HepG2 (cell line): ENCODE measurements around the gene ATP7B. TPM values are rescaled to one million over a fixed set of nuclear protein-coding genes. Genes with fewer than 3 reads are reported as not detected.

ENCODE experiments used
- ATAC-seq: fragments of 200-7000 bp; cut with Tn5 transposase; 3 replicates; pipeline ENCODE4 v1.9.1; 2020; ENCODE audit warnings: mild to moderate bottlenecking, moderate library complexity
- BruUV-seq: library from RNA; stranded (reverse); fragments of 400-500 nt; replicated peaks from 2 replicates; lab custom pipeline; 2021; lab: Mats Ljungman, UMichigan
- CTCF ChIA-PET: fragments of 300-600 bp; formaldehyde crosslinking; extraction: SDS; loops from one replicate; lab custom pipeline; 2021; ENCODE audit warnings: low total read pairs, inconsistent platforms, low intra/inter-chr PET ratio; lab: Yijun Ruan, JAX
- POLR2A ChIA-PET: fragments of 350-600 bp; sonication (Branson Sonifier 250); formaldehyde crosslinking; loops from one replicate; lab custom pipeline; 2020; ENCODE audit warnings: antibody characterized with exemption, inconsistent platforms; lab: Yijun Ruan, JAX
- DNase-seq: peaks from one replicate; pipeline ENCODE4 v3.0.0-alpha.2; 2015; ENCODE audit warnings: low spot score
- FAIRE-seq: peaks from 3 replicates; lab custom pipeline; 2011; peaks lifted over from hg19 to GRCh38; lab: Jason Lieb, UNC
- H2AFZ ChIP-seq: one replicate; pipeline ENCODE4 v1.6.1; 2011; ENCODE audit warnings: low read length, inconsistent platforms
- H3K27ac ChIP-seq: fragments of 300-600 bp; 3 replicates; pipeline ENCODE4 v1.8.0; 2011; ENCODE audit warnings: mixed run types, mild to moderate bottlenecking, mixed read lengths, low read length, inconsistent platforms; ENCODE audit not compliant: insufficient read depth; ENCODE audit errors: extremely low read length
- H3K27me3 ChIP-seq, 2 experiments: fragments of 200-600 bp in 1 of 2; 2 replicates in 1 of 2; 3 replicates in 1 of 2; pipeline versions ENCODE4 v1.6.0 to v1.8.0; 2011; ENCODE audit warnings: low read length in 2 of 2, mild to moderate bottlenecking in 2 of 2, moderate library complexity in 2 of 2, inconsistent platforms in 1 of 2; ENCODE audit not compliant: insufficient read depth in 2 of 2, control insufficient read depth in 1 of 2
- H3K36me3 ChIP-seq, 2 experiments: fragments of 200-600 bp in 1 of 2; replicated peaks in 1 of 2; 2 replicates in 1 of 2; 3 replicates in 1 of 2; pipeline versions ENCODE4 v1.5.1 to v1.8.0; 2011; ENCODE audit warnings: low read length in 2 of 2, inconsistent platforms in 1 of 2; ENCODE audit not compliant: insufficient read depth in 2 of 2, control insufficient read depth in 1 of 2
- H3K4me1 ChIP-seq: 2 replicates; pipeline ENCODE4 v1.5.1; 2012; ENCODE audit warnings: low read length, inconsistent platforms; ENCODE audit not compliant: insufficient read depth
- H3K4me2 ChIP-seq: 2 replicates; pipeline ENCODE4 v1.6.0; 2011; ENCODE audit warnings: low read depth, low read length, inconsistent platforms
- H3K4me3 ChIP-seq, 3 experiments: fragments of 200-600 bp in 1 of 3; sonication (generic), shearing (Covaris generic) in 1 of 3; replicated peaks in 1 of 3; 2 replicates each; pipeline ENCODE4 v1.5.1; 2011 to 2016; ENCODE audit warnings: low read length in 3 of 3, inconsistent platforms in 2 of 3, low read depth in 2 of 3, mild to moderate bottlenecking in 2 of 3, control low read depth in 1 of 3, mixed read lengths in 1 of 3; ENCODE audit not compliant: insufficient read depth in 1 of 3
- H3K79me2 ChIP-seq: one replicate; pipeline ENCODE4 v1.6.1; 2011; ENCODE audit warnings: low read length, inconsistent platforms; ENCODE audit not compliant: insufficient read depth
- H3K9ac ChIP-seq: 2 replicates; pipeline ENCODE4 v1.6.0; 2011; ENCODE audit warnings: mild to moderate bottlenecking, low read depth, low read length, inconsistent platforms; ENCODE audit not compliant: insufficient read depth
- H3K9me3 ChIP-seq: 2 replicates; pipeline ENCODE4 v1.5.1; 2012; ENCODE audit warnings: mild to moderate bottlenecking, low read length
- H4K20me1 ChIP-seq: 2 replicates; pipeline ENCODE4 v1.6.0; 2011; ENCODE audit warnings: inconsistent platforms, mild to moderate bottlenecking, low read length, moderate library complexity; ENCODE audit not compliant: insufficient read depth
- ETV6 ChIP-seq: sonication (generic); formaldehyde crosslinking; conservative IDR thresholded peaks from 2 replicates; pipeline ENCODE4 v1.4.0; 2020; ENCODE audit warnings: missing genetic modification reagents
- SOX6 ChIP-seq, 2 experiments: fragments of 450-650 bp in 1 of 2; sonication (generic) in 1 of 2; formaldehyde crosslinking in 1 of 2; IDR thresholded peaks; 2 replicates each; pipeline versions ENCODE4 v1.4.0 to v1.6.1; 2017 to 2020; ENCODE audit warnings: antibody characterized with exemption in 1 of 2, mild to moderate bottlenecking in 1 of 2, missing genetic modification reagents in 1 of 2
- ZBTB44 ChIP-seq: sonication (generic); formaldehyde crosslinking; IDR thresholded peaks from 2 replicates; pipeline ENCODE4 v1.4.0; 2020; ENCODE audit warnings: missing genetic modification reagents
- ZNF574 ChIP-seq: sonication (generic); formaldehyde crosslinking; IDR thresholded peaks from 2 replicates; pipeline ENCODE4 v1.4.0; 2020; ENCODE audit warnings: missing genetic modification reagents
- WGBS: methylation state at CpG from one replicate; pipeline ENCODE4 v1.1.6; 2017; ENCODE audit warnings: low lambda C conversion rate; 5-methylcytosine and 5-hydroxymethylcytosine counted together
- in situ Hi-C: cut with HindIII; loops from 2 replicates; pipeline ENCODE4 v1.10.0; 2017; ENCODE audit warnings: low pct_unique_long_range_greater_than_20kb; ENCODE audit not compliant: extremely low pct_ligation_motif_present
- intact Hi-C: fragments of 100-400 bp; cut with micrococcal nuclease; formaldehyde crosslinking; loops from one replicate; pipeline ENCODE4 v1.10.0; 2022; ENCODE audit not compliant: unreplicated experiment
- polyA plus RNA-seq, 8 experiments: library from polyadenylated mRNA; depleted of rRNA in 3 of 8; stranded (reverse) in 7 of 8; unstranded in 1 of 8; fragments of >200 nt; fragmentation: Illumina TruSeq in 4 of 8; extraction: Trizol in 4 of 8; gene quantifications; 2 replicates each; pipeline versions ENCODE4 v1.2.1 to v1.2.3, GENCODE V29; 2011 to 2016; ENCODE audit warnings: low read depth in 4 of 8, missing spikeins in 1 of 8, mixed read lengths in 1 of 8; ENCODE audit not compliant: insufficient read depth in 1 of 8
- total RNA-seq, 5 experiments: library from RNA; depleted of rRNA; stranded (reverse); fragments of >200 nt; fragmentation: Illumina TruSeq; extraction: Trizol; gene quantifications; 2 replicates each; pipeline ENCODE4 v1.2.3, GENCODE V29; 2016; ENCODE audit warnings: low read depth in 1 of 5

Gene ATP7B
- total and polyA plus RNA-seq, 2 of the 13 experiments (the other 11 are each of a cell fraction or from before 2014, with no cell fraction given): 31.8 to 57.4 TPM

- intact Hi-C loops: no loop called here
- POLR2A ChIA-PET: no interaction called here
These were observed 24.8 kb upstream of the ATP7B start for GRCh38 chr13:52036037-52036436.

More at GRCh38 chr13:52036037-52036436, 24.8 kb upstream of the ATP7B start:
- BruUV-seq: no TSS peak
- Histone ChIP-seq H2AFZ (no peak overlapping the region), H3K9me3 (no peaks in the 10 kb centered on the region), H3K79me2 (no peaks in the 10 kb centered on the region), H3K4me1 (peaks cover 28% of the 10 kb centered on the region), H3K4me2 (no peak overlapping the region), H3K27ac (no peak overlapping the region), H3K36me3 (no peaks in the 10 kb centered on the region), H4K20me1 (no peaks in the 10 kb centered on the region), H3K9ac (no peak overlapping the region), H3K27me3 (no peaks in the 10 kb centered on the region), H3K4me3 (no peak overlapping the region)
- FAIRE-seq (no peak), ATAC-seq (no peak), DNase-seq (no peak)
- CTCF ChIA-PET: no interaction called here
- in situ Hi-C loops: no loop called here
- 38% methylated on average over 1 of the region's 1 CpG for WGBS
- no peak for TF ChIP-seq ETV6
- TF ChIP-seq ZNF574 (CRISPR knock-in tag): no peak
- no peak for TF ChIP-seq ZBTB44
- TF ChIP-seq SOX6 (IDR thresholded peaks at IDR 0.05): no peak
- peak; percentile 18; the same call in 1 of the 2 replicates for TF ChIP-seq SOX6 (CRISPR knock-in tag; IDR thresholded peaks at IDR 0.05)
